ENCODE measurements around the gene TAF5.
"Not testable (repeated sequence)": the region's sequence is repeated elsewhere in the genome, so short reads cannot be mapped to it uniquely, and the experiment has no call there.

Gene TAF5

GRCh38 chr10:103367782-103368518, at the start of gene TAF5:
Gene TAF5, plus strand, starts transcription at chr10:103367976. Its CDS starts 14 bp downstream, at chr10:103367990.
- peak; percentile 77 to 87 (median 85) for DNase-seq (ENCODE audit: low read depth in 3 of 3)

DNA sequence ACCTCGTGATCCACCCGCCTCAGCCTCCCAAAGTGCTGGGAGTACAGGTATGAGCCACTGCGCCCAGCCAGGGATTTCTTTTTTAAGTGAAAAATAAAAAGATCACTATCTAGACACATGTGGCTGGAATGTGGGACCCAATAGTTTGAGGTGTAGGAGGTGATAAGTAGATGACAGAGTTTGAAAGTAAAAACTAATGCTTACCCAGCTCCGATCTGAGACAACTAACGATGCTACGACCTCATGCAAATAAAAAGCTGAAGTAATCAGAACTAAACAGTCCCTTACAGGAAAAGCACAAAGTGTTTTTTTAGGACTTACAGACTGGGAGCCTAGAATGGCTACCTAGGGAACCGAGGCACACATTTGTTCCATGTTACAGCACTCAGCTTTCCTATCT, 39.9 kb upstream of the TAF5 start:
- DNase-seq (ENCODE audit: low read depth in 3 of 3), result no peak

DNA sequence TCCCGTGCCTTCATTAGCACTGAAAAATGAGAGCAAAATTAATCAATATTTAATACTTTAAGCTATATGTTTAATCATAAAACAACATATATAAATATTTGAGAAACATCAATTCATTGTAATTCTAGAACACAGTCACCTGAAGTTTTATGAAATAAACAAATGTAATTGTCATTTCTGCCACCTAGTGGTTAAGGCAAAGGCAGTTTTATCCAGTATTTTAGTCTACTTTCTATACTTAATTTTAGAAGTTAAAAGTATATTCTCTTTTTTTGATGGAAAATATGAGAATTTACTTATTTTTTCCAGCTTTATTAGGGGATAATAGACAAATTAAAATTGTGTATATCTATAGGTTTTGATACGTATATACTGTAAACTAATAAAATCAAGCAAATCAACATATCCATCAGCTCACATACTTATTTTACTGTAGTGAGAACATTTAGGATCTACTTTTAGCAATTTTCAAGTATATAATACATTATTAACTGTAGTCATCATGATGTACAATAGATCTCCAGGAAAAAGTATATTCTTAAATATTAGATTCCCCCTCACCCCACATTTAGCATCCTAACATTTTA, 33.7 kb upstream of the TAF5 start:
- DNase-seq (ENCODE audit: low read depth in 3 of 3), result no peak

- DNase-seq (ENCODE audit: low read depth in 3 of 3), result no peak
Measured at GRCh38 chr10:103334567-103334966, 33.2 kb upstream of the TAF5 start.

GRCh38 chr10:103336370-103336769, 31.4 kb upstream of the TAF5 start:
- DNase-seq (ENCODE audit: low read depth in 3 of 3), result no peak

- no peak for DNase-seq (ENCODE audit: low read depth in 3 of 3)
Measured at GRCh38 chr10:103350175-103350516, 17.6 kb upstream of the TAF5 start.

GRCh38 chr10:103350517-103351260, 17.1 kb upstream of the TAF5 start, which contains the start of gene PCGF6:
Gene PCGF6, minus strand, starts transcription at chr10:103351140. Its CDS starts 74 bp downstream, at chr10:103351066.
- DNase-seq (ENCODE audit: low read depth in 3 of 3), result peak; percentile 43 to 78 (median 54)

DNA sequence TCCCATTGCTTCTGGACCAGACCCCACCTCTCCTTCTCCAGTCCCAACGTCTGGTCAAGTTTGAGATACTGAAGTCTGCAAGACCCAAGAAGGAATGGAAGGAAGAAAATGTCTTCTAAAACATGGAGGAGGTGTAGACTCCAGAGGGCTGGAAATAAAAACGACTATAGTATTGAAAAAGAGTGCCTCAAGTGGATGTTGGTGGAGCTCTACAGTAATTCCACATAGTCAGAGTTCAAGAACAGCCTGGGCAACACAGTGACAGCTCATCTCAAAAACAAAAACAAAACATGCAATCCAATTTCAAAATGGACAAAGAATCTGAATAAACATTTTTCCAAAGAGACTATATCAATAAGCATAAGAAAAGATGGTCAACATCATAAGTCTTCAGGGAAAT, 14.5 kb upstream of the TAF5 start:
- no peak for DNase-seq (ENCODE audit: low read depth in 3 of 3)

DNA sequence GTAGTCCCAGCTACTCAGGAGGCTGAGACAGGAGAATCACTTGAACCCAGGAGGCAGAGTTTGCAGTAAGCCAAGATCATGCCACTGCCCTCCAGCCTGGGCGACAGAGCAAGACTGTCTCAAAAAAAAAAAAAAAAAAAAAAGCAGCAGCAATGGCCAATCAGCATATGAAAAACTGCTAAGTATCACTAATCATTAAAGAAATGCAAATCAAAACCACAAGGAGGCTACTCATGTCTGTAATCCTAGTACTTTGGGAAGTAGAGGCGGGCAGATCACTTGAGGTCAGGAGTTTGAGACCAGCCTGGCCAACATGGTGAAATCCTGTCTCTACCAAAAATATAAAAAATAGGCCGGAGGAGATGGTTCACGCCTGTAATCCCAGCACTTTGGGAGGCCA, 13.2 kb upstream of the TAF5 start:
- DNase-seq (ENCODE audit: low read depth in 3 of 3), result not testable (repeated sequence)

GRCh38 chr10:103355906-103356599, 11.7 kb upstream of the TAF5 start:
- no peak for DNase-seq (ENCODE audit: low read depth in 3 of 3)

DNA sequence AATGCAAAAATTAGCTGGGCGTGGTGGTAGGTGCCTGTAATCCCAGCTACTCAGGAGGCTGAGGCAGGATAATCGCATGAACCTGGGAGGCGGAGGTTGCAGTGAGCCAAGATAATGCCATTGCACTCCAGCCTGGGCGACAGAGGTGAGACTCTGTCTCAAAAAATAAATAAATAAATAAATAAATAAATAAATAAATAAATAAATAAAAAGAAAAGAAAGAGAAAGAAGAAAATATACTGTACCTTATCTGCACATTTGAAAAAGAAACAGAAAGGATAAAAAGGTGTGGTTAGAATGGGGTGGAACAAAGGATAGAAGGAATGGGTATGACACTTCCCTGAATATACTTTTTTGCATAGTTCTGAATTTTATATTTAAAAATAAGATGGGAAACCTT, 8.3 kb upstream of the TAF5 start:
- DNase-seq (ENCODE audit: low read depth in 3 of 3), result not testable (repeated sequence)

GRCh38 chr10:103360791-103361190, 7.0 kb upstream of the TAF5 start:
- DNase-seq (ENCODE audit: low read depth in 3 of 3), result not testable (repeated sequence)

GRCh38 chr10:103367379-103367781, 396 bp upstream of the TAF5 start:
- DNase-seq (ENCODE audit: low read depth in 3 of 3), result no peak

DNA sequence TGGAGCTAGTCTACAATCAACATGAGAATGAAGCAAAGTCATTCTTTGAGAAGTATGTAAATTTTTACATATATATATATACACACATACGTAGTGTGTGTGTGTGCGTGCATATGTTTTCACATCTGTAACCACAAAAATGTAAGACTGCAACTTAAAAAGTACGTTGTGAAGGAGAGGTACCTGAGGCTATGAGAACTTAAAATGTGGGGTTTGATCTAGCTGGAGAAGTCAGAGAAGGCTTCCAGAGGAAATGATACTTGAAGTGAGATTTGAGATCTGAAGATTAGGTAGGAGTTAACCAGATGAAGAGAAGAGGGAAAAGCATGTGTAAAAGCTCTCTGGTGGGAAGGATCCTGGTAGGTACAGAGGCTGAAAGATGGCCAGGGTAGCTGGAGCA, 5.8 kb downstream of the TAF5 start:
- no peak for DNase-seq (ENCODE audit: low read depth in 3 of 3)

GRCh38 chr10:103374263-103374662, 6.5 kb downstream of the TAF5 start:
- DNase-seq (ENCODE audit: low read depth in 3 of 3), result no peak

GRCh38 chr10:103382769-103383168, 15.0 kb downstream of the TAF5 start:
- DNase-seq (ENCODE audit: low read depth in 3 of 3), result no peak

DNA sequence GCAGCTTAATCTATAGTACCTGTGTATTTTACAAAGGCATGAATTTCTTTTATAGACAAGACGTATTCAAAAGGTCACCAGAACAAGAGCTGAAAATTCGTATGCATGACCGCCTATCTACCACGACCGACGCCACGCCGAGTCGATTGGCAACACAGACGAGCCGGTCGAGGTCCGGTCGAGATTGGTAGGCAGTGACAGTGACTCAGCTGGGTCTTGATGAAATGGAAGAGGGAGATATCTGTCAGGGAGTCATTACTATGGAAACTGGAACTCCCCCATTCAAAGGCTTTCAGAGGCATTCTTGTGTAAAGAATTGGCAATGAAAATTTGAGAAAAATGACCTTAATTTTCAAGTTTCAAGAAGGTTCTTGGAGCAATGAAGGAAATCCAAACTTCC, 26.4 kb downstream of the TAF5 start:
- DNase-seq (ENCODE audit: low read depth in 3 of 3), result no peak

DNA sequence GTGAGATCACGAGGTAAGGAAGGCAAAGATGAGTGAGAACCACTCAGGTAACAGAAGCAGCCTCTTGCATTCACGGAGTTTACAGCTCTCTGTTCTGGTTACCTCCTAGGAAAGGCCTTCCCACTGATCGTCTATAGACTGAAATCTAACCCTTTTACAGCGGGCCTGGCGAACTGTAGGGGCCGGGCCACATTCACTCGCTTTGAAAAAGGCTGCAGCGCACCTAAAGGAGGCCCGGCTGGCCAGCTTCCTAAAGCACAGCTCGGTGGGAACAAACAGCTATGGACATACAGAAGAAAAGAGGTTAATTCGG, 27.9 kb downstream of the TAF5 start:
- DNase-seq (ENCODE audit: low read depth in 3 of 3), result no peak

DNA sequence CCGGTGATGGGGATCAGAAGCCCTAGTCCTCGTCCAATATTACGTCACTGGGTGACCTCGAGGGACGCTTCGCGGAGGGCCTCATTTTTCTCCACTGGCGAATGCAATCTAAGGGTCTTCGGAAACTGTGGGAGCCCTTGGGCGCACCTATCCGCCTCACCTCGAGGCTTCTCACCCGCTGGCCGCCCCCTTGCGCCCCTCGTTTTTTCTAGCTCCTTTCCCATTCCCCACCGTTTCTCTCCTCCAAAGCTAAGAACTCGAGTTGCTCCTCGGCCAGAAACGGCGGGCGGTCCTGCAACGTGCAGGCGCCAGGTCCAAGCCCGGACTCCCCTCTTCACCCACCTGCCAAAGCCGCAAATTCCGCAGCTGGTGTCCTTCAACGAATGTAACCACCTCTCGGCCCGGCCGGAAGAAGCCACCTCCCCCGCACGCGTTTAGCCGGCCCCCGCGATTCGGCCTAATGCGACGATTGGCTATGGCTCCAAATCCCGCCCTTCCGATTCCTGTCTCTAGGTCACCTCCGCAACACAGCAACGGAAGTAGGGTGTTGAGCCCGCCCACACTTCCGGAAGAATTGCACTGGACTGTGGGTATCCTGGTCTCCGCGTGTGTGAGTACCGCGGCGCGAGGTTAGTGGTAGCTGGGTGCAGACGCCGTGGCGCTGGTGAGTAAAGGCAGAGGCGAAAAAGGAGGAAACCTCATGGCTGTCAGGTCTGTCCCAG, 28.5 kb downstream of the TAF5 start, which contains the start of the genes ATP5MK and PDCD11:
ATP5MK (minus strand) TSS at position 409 of the 722 bp plus-strand sequence. CDS start 4,018 bp downstream, outside the sequence.
PDCD11 (plus strand) TSS at position 560 of the 722 bp plus-strand sequence. CDS start 1,801 bp downstream, outside the sequence.
- peak; percentile 92 to 97 (median 96) for DNase-seq (ENCODE audit: low read depth in 3 of 3)

DNA sequence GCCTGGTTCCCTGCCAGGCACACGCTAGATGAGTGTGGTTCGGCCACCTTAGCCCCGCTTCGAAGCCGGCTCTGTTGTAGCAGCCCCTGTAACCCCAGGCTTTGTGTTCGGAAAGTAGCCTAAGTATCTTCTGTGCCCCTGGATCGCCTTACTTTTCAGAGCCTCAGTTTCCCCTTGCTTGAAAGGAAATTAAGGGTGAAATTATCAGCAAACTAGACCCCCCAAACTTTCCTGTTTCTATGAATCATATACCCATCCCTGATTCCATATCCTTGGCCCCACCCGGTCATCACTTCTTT, 29.0 kb downstream of the TAF5 start:
- no peak for DNase-seq (ENCODE audit: low read depth in 3 of 3)

GRCh38 chr10:103397191-103397825, 29.5 kb downstream of the TAF5 start:
- DNase-seq (ENCODE audit: low read depth in 3 of 3), result no peak

Measured in stimulated activated CD4-positive, alpha-beta T cell treated with anti-CD3 and anti-CD28 coated beads, TNF-alpha, amount 100 ng/mL, for 24 hours (primary cell).